Measurements from ENCODE around the gene IGFBP5.

GRCh38 chr2:216636551-216637450, 58.5 kb downstream of the IGFBP5 start:
- TF ChIP-seq CTCF (IDR thresholded peaks at IDR 0.05; ENCODE audit: control extremely low read depth in 1 of 3, insufficient read depth in 1 of 3, low read depth in 1 of 3, low read length in 3 of 3), result no peak
- no peak for TF ChIP-seq POLR2AphosphoS5 (IDR thresholded peaks at IDR 0.05; ENCODE audit: low read depth, low read length)
- no peak for TF ChIP-seq TBP (IDR thresholded peaks at IDR 0.05; ENCODE audit: low read depth, low read length)

Data from H1 (cell line).